Measurements from ENCODE around the gene HCRT.
"Not testable (repeated sequence)": the region's sequence is repeated elsewhere in the genome, so short reads cannot be mapped to it uniquely, and the experiment has no call there.

HCRT gene

GRCh38 chr17:42197564-42198156 is 12.4 kb upstream of the HCRT start:
- no peak for DNase-seq

GRCh38 chr17:42193969-42194899 is 9.0 kb upstream of the HCRT start, which contains the start of gene GHDC:
GHDC (minus strand) TSS chr17:42194494; CDS start chr17:42193581, 913 bp downstream.
- DNase-seq, result peak; percentile 84

DNA sequence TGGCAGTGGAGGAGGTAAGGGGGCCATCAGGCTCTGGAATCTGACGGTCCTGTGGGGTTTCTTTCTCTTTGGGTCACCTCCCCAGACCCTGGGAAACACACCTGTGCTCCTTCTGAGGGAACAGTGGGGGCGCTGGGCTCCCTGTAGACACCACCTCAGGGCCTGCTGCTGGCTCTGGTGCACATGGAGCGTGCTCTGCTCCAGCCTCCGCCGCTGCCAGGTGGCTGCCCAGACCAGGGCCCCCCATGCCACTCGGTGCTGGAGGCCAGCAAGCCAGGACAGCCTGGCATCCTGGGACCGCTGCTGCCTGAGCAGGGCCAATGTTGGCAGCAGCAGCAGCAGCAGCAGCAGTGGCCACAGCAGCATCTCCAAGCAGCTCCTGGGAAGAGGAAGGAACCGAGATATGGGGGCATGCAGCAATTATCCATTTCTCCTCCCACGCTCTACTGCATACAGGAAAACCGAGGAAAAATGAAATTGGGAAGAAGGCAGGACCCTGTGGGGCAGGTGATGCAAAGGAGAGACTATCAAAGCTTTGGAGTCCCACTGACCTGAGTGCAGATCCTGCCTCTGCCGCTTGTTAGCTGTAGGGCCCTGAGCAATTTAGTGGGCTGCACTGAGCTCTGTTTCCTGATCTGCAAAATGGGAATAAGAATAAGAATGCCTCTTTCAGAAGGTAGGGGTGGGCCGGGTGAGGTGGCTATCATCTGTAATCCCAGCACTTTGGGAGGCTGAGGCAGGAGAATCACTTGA is 8.1 kb upstream of the HCRT start:
- no peak for DNase-seq

- no peak for DNase-seq
Observed at GRCh38 chr17:42192189-42193126, 7.2 kb upstream of the HCRT start.

- DNase-seq, result no peak
Observed at GRCh38 chr17:42191275-42191608, 6.0 kb upstream of the HCRT start.

DNA sequence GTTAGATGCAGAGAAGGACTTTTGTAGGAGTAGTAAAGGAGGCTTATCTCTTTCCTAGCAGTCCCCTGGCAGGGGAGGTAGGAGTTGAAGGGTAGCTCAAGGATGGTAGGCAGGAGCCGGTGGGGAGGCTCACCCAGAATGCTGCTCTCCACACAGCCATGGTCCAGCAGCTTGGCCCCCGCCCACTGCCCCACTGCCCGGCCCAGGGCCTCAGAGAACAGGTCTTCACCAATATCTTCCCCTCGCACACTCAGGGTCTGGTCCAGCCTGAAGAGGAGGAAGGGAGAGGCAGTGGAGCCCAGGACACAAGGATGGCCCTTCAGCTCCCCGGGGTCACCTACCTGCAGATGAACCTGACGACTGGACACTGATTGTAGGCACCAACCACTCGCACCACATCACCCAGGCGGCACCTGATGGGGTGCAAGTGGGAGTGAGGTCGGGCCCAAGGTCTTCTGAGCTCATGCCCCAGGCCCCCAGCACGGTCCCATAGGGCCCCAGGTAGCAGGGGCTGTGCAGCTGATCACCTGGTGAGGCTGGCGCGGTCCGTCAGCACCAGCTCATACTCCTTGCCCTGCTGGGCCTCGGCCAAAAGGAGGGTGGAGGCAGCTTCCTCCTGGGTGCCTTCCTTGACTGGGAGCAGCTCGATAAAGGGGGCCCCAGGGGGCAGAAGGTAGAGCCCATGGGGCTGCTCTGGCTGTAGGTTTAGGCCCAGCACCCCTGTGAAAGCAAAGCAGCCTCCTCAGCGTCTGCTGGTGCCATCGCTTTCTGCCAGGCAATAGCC is 5.4 kb upstream of the HCRT start:
- DNase-seq, result no peak

DNA sequence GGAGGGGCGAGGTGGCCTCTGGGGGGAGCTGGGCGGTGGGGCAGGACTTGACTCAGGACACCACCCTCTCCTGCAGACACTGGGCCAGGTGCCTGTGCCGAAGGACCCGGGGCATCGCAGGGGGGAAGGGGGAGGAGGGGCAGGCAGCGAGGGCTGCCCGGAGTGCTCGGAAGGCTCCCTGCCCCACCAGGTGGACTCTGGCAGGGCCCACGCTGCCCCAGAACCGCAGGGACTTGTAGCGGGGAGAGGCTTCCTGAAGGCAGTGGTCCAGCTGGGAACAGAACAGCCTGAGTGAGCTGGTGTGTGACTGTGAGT is 4.4 kb upstream of the HCRT start:
- no peak for DNase-seq

GRCh38 chr17:42188749-42189650 is 3.7 kb upstream of the HCRT start:
- DNase-seq, result no peak

DNA sequence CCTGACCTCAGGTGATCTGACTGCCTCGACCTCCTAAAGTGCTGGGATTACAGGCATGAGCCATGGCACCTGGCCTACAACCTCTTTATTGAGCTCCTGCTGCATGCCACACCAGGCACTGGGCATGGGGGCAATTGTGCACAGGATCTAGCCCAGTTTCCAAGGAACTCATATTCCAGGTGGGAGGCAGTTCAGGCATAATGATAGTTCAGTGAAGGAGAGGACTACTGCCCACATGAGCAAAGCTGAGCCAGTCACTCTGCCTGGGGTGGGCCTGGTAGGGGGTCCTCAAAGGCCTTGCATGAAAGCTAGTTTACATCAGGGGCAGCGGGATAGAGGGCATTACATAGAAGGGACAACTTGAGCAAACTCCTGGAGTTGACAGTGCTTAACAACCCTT is 2.6 kb upstream of the HCRT start:
- DNase-seq, result no peak

GRCh38 chr17:42186191-42186590 is 939 bp upstream of the HCRT start:
- not testable (repeated sequence) for DNase-seq

DNA sequence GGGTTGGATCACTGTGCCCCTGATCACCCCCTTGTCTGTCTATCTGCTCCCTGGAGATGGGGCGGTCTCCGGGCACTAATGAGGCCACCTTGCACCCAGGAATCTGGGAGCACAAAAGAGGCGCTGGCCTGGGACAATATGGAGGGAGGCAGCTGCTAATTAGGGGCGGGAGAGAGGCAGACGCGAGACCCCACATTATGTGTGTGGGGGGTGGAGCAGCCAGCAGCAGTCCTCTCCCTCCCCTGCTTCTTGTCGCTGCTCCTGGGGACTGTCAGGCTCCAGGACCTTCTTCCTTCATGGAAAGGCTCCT is 324 bp upstream of the HCRT start:
- DNase-seq, result no peak

- DNase-seq, result peak; percentile 90 to 93
Observed at GRCh38 chr17:42183741-42184711, 1.2 kb downstream of the HCRT start.

DNA sequence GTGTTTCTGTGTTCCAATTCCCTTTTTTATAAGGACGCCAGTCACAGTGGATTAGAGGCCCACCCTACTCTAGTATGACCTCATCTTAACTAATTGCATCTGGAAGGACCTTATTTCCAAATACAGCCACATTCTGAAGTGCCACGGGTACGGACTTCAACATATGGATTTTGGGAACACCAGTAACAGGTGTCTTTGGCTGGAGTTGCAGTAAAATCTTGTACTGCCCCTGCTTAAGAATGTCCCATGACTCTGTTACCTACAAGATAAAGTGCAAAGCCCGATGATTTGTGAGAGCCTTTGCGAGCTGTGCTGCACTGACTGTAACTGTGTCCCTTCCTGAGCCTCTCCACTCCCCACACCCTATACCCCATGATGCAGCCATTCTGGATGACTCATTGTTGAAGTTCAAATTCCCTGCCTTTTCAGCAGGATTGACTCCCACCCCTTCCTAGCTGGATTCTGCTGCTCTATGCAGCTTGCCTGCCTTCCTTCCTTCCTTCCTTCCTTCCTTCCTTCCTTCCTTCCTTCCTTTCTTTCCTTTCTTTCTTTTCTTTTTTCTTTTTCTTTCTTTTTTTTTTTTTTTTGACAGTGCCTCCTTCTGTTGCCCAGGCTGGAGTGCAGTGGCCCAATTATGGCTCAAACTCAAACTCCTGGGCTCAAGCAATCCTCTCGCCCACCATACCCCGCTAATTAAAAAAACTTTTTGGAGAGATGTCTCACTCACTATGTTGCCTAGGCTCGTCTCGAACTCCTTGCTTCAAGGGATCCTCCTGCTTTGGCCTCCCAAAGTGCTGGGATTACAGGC is 2.1 kb downstream of the HCRT start:
- DNase-seq, result no peak

DNA sequence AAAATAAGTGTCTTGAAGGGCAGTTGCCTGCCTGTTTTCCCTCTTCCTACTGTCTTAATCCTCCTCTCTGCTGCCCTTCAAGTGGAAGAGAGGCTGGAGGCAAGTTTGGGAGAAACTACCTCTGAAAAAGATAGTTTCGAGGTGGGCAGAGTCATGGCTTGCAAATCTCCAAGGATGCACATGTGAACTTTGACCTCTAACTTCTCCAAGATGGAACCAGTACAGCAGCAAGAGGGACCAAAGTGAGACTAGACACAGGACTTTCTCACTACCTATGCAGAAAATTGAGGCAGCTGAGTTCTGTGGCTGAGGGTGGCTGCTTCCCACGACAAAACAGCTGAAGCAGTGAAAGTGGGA is 3.4 kb downstream of the HCRT start:
- DNase-seq, result no peak

GRCh38 chr17:42180922-42181850 is 4.1 kb downstream of the HCRT start, which contains the start of gene KCNH4:
KCNH4 (minus strand) TSS chr17:42181142; CDS start chr17:42180945, 197 bp downstream.
- DNase-seq, result peak; percentile 95 to 97

GRCh38 chr17:42180411-42180921 is 4.8 kb downstream of the HCRT start:
- peak in 1 of 2 experiments; percentile 30 for DNase-seq

- peak; percentile 42 to 47 for DNase-seq
Observed at GRCh38 chr17:42179911-42180410, 5.3 kb downstream of the HCRT start.
